MM.1S (cell line): ENCODE data around the gene SPTBN1.

ENCODE experiments used
- EZH2 ChIP-seq: fragments of 300-600 bp; sonication (generic); optimal IDR thresholded peaks from 2 replicates; pipeline ENCODE3; 2017; ENCODE audit warnings: low read depth, mild to moderate bottlenecking, antibody characterized with exemption, low read length, mixed read lengths
- EZH2phosphoT487 ChIP-seq: fragments of 300-600 bp; sonication (generic); IDR thresholded peaks from 2 replicates; pipeline ENCODE4 v1.6.1; 2018; ENCODE audit warnings: antibody characterized with exemption, low read length
- TF ChIP-seq, protein P1 (sequence below): fragments of 300-600 bp; sonication (generic); IDR thresholded peaks from 2 replicates; pipeline ENCODE4 v1.5.1; 2016; ENCODE audit warnings: antibody characterized with exemption, low read length, mixed read lengths

DNA sequence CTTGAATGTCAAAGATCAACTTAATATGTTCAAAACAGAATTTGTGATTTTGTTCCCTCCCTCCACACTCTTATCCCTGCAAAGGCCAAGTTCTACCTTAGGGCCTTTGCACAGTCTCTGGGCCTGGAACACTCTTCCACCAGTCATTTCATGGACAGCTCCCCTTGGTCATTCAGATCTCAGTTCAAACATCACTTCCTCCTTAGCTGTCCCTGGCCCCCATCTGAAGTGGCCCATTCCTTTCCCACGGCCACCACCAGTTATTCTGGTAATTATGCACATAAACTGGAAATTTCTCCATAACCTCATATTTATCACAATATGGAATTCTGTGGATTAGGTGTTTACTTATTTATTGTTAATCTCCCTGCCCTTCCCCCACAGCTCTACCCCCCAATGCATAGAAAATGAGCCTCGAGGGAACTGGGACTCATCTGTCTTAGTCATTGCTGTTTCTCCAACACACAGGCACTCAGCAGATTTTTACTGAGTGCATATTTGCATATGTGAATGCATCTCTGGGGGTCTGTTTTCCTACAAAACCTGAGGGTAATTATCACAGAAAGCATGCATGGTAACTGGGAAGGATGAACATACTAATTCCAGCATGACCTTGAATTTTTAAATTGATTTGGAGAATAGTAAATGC is 35.5 kb upstream of the SPTBN1 start:
- TF ChIP-seq, protein P1, sequence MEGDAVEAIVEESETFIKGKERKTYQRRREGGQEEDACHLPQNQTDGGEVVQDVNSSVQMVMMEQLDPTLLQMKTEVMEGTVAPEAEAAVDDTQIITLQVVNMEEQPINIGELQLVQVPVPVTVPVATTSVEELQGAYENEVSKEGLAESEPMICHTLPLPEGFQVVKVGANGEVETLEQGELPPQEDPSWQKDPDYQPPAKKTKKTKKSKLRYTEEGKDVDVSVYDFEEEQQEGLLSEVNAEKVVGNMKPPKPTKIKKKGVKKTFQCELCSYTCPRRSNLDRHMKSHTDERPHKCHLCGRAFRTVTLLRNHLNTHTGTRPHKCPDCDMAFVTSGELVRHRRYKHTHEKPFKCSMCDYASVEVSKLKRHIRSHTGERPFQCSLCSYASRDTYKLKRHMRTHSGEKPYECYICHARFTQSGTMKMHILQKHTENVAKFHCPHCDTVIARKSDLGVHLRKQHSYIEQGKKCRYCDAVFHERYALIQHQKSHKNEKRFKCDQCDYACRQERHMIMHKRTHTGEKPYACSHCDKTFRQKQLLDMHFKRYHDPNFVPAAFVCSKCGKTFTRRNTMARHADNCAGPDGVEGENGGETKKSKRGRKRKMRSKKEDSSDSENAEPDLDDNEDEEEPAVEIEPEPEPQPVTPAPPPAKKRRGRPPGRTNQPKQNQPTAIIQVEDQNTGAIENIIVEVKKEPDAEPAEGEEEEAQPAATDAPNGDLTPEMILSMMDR, result no peak
- TF ChIP-seq EZH2 (no peak), EZH2phosphoT487 (no peak)
